Raji (cell line): ENCODE data around the gene DLGAP1.

Experiments
- POLR2A ChIP-seq: IDR thresholded peaks from 2 replicates; pipeline ENCODE4 v1.6.1; 2011; ENCODE audit warnings: low read depth, low read length, control low read depth; ENCODE audit not compliant: insufficient read depth

DLGAP1 gene

DNA sequence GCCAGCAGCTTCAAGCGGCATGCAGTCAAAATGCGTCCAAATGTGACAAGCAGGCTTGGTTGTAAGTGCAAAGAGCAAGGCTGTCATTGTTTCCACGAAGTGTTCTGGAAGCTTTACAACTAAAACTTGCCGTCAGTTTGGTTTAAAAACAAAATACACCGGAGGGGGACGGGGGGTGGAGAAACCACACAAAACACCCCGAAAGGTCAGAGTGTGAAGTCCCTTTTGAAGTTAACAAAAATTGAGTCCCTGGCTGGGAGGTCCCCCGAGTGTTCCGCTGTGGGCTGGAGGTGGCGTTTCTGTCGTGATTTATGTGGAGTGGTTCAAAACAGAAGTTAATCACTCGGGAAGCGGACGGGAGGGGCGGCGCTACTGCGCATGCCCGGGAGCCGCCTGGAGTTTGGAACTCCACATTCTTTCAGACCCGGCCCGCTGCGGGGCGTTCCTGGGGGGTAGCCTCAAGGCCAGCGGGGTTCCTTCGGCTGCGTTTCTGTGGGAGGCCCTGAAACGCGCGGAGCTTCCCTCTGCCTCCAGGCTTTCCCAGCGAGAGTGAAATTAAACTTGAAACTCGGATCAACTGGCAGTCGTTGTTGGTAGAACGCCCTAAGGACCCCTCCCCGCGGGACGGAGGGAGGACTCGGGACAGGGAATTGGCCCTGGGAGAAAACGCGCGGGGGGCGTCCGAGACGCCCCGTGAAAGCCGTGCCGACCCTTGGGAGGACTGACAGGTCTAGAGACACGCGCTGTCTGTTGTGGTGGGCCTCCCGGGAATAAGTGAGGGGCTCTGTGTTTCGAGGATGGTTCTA, 1003.7 kb downstream of the DLGAP1 start:
- TF ChIP-seq POLR2A, result peak; percentile 53

GRCh38 chr18:3450799-3451182, 1004.3 kb downstream of the DLGAP1 start:
- TF ChIP-seq POLR2A, result no peak

GRCh38 chr18:3450012-3450798, 1004.9 kb downstream of the DLGAP1 start, which contains the start of gene TGIF1:
TSS of gene TGIF1 (plus strand) at chr18:3450172. CDS start at chr18:3450490, 318 bp downstream.
- TF ChIP-seq POLR2A, result no peak

DNA sequence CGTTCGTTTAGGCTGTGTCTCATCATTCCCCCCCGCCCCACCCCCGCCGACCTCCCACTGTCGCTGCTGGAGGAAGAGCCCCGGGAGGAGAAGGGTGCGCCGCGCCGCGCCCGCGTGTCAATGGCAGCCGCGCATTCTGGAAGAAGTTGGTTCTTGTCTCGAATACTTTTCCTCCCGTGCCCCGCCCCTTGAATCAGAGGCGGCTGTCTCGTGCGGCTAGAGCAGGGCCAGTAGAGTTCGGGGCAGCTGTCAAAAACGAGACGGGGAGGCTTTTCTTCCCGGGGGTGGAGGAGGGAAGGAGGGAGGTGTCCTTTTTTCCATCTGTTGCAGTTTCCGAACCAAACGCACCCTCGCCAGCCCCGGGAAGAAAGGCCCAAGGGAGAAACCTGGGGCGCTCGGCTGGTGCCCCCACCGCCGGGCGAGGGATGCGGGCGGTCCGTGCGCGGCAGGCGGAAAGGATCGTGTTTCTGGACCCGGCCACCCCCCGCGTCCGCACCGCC, 1005.5 kb downstream of the DLGAP1 start:
- TF ChIP-seq POLR2A, result no peak

DNA sequence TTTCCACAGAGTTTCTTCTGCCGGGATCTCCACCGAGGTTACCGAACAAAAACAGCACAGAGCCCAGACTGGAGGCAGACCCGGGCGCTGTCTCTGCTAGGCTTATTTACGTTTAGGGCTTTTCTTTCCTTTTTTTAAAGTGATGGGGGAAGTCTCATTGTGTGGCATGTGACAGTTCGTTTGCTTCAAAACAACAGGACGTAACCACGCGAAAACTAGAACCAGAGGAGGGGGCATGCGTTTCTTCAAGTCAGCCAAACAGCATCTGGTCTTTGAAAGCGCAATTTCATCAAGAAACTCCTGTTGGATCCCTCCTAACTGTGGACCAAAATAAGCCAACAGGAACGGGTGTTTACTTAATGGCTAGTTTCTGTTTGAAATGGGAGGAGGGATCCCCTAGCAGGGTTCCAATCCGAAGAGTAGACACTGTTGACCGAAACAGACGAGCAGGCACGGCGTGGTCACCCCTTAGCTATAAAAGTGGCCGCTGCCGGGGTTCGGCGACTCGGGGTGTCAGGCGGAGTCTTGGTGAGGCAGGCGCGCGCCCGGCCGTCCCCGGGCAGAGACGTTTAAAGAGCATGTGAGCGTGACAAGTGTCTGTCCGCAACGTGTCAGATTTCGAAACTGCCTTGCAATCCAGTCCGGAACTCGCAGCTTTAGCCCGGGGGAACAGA, 1006.1 kb downstream of the DLGAP1 start:
- no peak; the same call in 1 of the 2 replicates for TF ChIP-seq POLR2A

DNA sequence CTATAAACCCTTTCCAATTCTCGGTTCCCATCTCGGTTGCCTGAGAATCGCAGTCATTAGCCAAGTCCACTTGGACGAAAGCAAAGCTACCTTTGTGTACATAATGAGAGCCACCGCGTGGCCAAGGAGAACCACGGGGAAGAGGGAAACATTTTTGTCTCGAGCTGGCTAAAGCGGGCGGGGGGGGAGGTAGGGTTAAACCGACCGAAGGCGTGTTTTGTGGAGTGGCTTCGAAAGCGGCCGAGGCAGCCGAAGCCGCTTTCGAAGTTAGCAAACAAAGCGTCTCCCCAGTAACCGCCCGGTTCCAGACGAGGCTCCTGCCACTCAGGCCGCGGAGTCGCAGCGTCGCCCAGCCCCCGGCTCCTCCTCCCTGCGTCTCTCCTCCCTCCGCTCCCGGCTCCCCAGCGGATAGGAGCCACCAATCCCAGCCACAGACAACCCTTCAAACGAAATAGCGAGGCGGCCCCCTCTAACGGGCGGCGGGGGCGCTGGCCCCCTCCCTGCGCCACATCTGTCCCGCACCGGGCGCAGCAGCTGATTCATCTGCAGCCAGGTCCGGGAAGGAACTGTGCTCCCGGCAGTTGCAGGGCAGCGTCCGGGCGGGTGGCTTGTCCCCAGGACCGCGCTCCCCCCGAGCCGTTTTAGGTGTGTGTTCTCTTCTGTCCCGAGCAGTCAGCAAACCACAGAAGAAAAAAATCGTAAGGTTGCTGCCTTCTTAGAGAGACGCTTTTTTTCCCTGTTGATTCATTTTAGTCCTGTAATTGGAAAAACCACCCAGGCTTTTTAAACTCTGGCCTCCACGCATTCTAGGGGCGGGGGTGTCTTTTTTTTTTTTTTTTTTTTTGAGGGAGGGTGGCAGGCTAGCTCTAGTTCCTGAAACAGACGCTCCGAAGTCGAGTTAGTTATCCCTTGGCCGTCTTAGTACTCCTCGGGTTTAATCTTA, 1006.9 kb downstream of the DLGAP1 start:
- peak; percentile 46 for TF ChIP-seq POLR2A

DNA sequence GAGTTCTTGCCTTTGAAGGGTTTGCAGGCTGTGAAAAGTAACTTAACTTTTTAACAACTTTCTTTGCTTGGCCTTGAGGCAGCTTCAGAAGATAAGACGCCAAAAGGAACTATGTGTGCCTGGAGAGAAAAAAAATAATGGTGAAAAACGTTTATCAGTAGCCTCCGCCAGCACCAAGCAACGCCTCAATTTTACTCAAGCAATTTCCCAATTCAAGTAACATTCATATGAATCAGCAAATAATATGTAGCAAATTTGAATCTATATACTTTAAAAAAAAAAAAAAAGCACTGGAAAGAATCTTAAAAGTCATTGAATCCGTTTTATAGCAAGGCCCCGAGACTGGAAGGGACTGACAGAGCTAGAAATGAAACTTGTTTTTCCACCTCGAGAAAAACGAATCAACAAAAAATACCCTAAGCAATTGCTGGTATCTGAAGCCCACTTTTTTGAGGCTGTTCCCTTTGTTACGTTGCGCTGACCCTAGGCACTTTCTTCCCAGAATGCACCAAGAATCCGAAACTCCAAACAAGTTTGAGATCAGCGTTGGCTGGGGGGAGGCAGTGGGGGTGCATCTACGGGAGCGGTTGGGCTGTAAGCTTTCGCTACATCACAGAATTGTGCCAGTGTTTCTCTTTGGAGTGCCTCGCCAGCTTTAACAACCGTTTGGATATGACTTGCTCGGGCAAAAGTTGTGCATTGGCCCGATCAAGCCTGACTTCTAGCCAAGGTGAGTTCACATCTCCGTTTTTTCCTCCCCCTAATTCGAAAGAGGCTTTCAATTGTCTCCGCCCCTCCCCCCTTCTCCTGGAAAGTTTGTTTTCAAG, 1007.8 kb downstream of the DLGAP1 start:
- no peak for TF ChIP-seq POLR2A
